CD4-positive, alpha-beta T cell treated with Interleukin-6 at 100 ng/mL for 8 hours (primary cell): ENCODE data around the gene LY6G5C.
A peak's percentile ranks its signal among the peaks of the same experiment; 100 is the strongest.

Experiments
- DNase-seq: peaks from one replicate; pipeline ENCODE4 v3.0.0-alpha.2; 2020; ENCODE audit warnings: mixed read lengths, low spot score

The LY6G5C gene

GRCh38 chr6:31662124-31662723 lies 18.6 kb downstream of the LY6G5C start:
- no peak for DNase-seq

- DNase-seq: no peak
These were observed 19.4 kb downstream of the LY6G5C start for GRCh38 chr6:31661262-31662123.

DNA sequence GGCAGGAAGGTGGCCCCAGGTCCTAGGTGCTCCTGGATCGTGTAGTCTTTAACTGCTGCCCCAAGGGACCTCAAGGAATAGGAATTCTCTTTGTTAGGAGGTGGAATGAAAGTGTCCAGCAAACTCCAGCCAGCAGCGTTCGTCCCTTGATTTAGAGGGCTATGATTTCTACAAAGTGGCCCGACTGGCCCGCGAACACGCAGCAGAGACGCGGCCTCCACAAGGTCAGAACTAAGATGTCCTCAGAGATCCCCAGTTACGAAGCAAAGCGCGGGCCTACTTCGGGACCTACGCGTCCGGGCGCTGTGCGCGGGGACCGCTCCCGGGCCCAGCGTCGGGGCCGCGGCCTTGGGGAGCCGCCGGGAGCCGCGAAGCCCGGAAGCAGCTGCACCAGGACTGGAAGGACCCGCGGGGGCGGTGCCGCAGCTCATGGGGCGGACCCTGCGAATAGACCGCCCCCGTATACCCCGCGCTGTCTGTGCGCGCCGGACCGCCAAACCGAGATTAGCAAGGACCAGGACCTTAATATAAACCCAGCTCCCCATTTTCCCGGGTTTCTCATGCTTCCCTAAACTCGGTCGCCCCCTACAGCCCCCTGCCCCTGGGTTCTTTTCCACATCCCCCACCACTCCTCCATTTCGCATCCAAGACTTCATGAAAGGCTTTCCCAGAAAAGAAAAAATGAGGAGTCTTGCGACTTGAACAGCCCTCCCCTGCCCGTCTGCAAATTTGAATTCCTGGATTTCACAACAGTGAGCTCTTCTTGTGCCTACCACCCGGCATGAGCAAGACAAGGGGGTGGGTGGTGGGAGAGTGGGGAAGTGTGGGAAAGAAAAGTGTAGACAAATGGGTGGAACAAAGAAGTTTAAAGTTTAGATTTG lies 20.2 kb downstream of the LY6G5C start, which contains the start of gene C6orf47:
Gene C6orf47 (minus strand): TSS at position 398 of the 881 bp plus-strand sequence. CDS start 831 bp downstream, outside the sequence.
- DNase-seq: peak; percentile 74

DNA sequence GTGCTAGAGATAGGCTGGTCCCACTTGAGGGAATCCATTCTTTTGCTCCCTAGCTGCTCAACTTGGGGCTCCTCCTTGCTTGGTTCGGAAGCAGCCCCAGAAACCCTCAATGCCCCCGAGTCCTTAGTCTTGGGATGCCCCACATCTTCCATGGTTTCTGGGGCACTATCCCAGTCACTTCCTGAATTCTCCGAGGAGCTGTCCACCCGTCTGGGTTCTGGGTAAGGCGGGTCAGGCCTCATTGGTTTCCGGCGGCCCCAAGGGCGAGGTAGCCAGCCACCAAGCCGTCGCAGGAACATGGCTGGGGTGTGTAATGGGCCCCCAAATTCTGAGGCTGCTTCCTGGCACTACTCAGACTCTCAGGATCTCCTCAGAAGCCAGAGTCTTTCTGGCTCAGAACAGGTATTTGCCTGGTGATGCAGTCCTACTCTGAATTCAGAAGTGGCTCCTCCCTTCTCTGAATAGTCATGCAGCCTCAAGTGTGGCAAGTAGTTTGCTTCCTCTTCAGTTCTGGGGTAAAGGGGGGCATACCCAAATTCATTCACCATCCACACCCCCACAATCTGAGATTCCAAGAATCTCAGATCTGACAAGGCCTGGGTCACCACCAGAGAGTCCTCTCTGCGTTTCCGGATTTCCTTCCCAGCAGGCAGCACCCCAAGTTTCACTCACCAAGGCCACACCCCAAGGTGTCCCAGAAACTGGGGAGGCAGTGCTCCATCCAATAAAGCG lies 21.1 kb downstream of the LY6G5C start:
- DNase-seq: peak; percentile 28

DNA sequence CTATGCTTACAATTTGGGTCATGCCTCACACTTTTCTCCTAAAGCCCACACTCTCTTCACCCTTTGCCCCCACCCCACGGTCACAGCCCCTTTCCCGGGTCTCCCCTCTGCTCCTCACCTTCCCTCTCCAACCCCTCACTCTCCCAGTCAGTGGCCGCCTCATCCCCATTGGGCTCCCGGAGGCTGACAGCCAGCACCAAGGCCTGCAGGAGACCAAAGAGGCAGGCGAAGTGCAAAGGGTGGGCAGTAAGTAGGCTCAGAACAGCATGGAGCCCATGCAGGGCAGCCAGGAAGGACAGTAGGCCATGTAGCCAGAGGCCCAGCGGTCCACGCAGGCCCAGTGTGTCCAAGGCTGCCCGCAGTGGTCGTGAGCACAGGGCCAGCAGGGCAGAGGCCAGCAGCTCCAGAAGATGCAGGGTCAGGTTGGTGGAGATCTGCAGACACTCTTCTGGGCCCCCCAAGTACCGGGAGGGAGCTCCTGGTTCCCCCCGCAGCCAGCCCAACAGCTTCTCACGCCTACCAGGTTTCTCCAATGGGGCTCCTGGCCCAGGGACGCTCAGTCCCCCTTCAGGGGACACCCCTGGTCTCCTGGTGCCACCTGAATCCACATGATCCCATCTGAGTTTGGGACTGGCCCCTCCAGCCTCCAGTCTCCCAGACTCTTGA lies 21.8 kb downstream of the LY6G5C start:
- no peak for DNase-seq

DNA sequence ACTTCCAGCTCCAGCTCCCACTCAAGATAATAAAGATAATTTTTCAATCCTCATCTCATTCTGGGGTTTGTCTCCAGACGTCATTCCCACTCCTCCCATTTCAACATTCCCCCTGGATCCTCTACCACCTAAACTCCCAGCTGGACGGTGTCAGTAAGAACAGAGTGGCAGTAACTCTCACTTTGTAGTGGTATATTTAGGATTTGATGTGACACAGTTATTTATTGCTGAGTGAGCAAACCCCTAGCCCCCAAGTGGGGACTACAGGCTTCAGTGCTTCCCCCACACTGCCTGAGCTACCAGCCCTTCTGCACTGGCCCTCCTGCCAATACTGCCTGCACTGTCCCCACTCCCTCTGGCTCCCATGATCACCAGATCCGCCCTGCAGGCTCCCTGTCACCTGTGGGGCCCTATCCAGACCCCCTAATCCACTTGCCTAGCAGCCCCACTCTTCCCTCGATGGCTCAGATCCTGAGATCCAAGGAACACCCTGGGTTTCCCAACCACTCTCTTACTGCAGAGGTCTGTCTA lies 22.6 kb downstream of the LY6G5C start:
- no peak for DNase-seq

- DNase-seq: no peak
These were observed 23.3 kb downstream of the LY6G5C start for GRCh38 chr6:31657406-31658157.

DNA sequence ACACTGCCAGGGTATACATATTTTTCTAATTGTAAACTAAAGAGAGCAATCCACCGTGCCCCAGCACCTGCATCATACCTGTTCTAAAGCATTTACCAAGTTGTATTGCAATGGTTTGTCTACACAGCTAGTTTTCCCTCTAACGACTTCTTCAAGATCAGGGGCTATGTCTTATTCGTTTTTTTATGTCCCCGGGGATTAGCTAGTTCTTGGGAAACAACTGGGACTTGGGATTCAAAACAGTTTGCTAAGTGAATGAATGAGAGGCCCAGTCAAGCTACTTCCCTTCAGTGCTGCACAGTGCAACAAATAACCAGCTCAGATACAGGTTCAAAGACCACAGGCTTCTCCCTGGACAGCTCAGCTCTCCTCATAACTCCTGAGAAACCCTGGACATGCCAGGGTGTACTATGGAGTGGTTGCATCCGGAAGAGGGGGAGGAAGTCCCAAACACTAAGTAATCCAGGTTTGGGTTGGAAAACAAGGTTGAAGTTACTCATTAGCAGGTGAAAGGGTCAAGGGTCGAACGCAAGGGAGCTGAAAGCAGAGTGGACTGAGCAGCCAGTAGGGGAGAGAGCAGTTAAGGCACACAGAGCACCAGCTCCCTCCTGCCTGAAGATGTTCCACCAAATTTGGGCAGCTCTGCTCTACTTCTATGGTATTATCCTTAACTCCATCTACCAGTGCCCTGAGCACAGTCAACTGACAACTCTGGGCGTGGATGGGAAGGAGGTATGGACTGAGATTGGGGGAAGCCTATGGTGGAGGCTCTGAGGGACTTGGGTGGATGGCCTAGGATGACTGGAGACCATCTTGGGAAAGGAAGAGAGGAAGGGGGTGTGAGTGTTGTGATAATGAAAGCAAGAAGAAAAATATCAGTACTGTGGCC lies 25.3 kb downstream of the LY6G5C start, which contains the start of gene APOM:
Gene APOM (plus strand): TSS at position 546 of the 889 bp plus-strand sequence. CDS start 73 bp downstream, at position 619.
- no peak for DNase-seq

DNA sequence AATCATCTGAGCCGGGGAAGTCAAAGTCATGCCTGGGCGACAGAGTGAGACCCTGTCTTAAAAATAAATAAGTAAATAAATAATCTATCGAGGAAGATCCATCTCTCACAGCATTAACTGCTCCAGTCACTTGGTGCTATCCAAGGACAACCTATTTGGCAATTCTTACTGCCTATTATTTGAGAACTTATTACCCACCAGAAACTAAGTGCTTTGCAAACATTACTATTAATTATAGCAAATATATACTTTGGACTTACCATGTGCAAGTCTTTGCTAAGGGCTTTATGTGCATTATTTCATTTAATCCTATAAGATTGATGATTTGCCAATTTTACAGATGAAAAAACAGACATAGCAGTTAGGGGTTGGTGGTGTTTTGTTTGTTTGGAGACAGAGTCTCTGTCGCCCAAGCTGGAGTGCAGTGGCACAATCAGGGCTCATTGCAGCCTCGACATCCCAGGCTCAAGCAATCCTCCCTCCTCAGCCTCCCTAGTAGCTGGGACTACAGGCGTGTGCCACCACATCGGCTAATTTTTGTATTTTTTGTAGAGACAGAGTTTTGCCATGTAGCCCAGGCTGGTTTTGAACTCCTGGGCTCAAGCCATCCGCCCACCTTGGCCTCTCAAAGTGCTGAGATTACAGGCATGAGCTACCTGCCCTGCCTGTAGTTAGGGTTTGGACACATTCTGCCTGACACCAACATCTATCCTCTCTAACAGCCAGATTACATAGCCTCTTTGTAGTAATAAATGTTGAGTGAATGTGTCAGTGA lies 26.1 kb downstream of the LY6G5C start:
- DNase-seq: no peak

DNA sequence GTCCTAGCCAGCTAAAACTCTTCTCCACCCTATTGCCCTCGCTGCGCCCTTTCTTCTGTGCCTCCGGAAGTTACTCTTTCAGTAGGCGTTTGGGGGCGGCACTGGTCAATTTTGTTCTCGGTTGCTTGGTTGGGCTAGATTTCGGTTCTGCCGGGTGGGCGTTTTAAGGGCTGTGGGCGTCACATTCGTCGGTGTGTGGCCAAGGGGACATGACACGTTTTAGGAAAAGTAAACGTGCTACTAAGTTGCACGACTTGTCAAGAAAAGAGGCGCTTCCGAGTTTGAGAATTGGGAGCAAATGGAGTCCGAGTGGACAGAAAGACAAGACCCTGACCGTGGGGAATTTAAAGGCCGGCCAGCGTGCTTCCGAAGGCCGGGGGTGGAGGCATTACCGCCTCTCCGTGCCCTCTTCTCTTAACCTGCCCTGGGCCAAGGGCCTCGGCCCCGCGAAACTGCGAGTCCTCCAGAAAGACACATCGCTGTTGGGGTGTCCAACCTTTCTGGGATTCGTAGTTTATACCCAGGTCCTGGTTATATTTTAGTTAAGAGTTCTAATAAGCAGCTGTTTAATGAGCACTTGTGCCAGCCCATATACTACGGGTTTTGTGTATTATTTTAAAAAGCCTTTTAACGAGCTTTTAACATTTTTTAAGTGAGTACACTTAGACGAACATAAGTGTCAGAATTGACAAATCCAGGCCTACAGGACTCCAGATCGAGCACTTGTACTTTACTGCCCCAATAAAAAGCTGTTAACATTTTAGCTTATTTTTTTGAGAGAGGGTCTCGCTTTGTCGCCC lies 27.7 kb downstream of the LY6G5C start:
- peak; percentile 82 for DNase-seq

- no peak for DNase-seq
These were observed 29.2 kb downstream of the LY6G5C start for GRCh38 chr6:31651602-31652191.

GRCh38 chr6:31645325-31645724 lies 35.5 kb downstream of the LY6G5C start:
- no peak for DNase-seq

GRCh38 chr6:31643818-31644454 lies 36.9 kb downstream of the LY6G5C start:
- no peak for DNase-seq

DNA sequence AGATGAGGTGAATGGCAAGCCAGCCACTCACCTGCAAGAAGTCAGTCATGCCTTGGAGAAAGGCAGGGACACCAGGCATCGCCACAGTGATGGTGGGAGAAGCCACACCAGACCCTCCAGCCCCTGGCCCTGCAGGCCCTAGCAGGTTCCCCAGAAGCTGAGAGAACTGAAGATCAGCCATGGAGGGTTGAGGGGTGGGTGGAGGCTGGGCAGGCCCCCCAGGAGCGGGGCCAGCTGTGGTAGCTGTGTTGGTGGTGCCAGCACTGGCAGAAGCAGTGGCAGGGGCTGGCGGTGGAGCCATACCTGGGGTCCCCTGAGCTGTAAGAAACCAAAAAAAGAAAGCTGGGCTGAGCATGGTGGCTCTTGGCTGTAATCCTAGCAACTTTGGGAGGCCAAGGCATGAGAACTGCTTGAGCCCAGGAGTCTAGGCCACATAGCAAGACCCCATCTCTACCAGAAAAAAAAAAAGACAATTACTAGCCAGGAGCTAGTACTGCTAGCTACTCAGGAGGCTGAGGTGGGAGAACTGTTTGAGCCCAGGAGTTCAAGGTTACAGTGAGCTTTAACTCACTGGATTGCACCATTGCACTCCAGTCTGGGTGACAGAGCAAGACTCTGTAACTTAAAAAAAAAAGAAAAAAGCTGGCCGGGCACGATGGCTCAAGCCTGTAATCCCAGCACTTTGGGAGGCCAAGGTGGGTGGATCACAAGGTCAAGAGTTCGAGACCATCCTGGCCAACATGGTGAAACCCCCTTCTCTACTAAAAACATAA lies 37.9 kb downstream of the LY6G5C start:
- no peak for DNase-seq

- no peak for DNase-seq
These were observed 39.5 kb downstream of the LY6G5C start for GRCh38 chr6:31641370-31641769.

- no peak for DNase-seq
These were observed 40.3 kb downstream of the LY6G5C start for GRCh38 chr6:31640612-31641011.
